ENCODE measurements around the gene HLF. TPM values are rescaled to one million over a fixed set of nuclear protein-coding genes. Genes with fewer than 3 reads are reported as not detected.

The HLF gene
- total and polyA plus RNA-seq, 4 donors, result 8.0 to 59.3 (median 24.6) TPM

DNA sequence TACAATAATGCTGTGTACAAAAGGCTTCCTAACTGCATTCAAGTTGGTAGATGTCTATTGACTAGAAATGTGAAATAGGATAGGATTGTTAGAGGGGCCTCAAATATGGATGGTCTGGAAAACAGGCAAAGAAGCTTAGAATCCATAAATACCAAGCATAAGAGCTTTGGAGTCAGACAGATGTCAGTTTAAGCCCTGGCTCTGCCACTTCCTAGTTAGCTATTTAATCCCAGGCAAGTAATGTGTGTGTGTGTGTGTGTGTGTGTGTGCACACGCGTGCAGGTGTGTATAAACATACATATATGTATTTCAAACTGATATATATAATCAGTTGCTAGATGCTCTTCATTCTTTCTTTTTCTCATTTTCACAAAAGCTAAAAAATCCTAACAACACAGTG lies 90.2 kb downstream of the HLF start:
- no peak overlapping the region for H3K27ac ChIP-seq (ENCODE audit: low read depth in 1 of 2, low read length in 2 of 2)
- no peak for DNase-seq (ENCODE audit: low spot score)
- no peak for TF ChIP-seq EGR1 (IDR thresholded peaks at IDR 0.05; ENCODE audit: low read depth in 2 of 2)
- TF ChIP-seq FOXA2 (IDR thresholded peaks at IDR 0.05), result no peak
- TF ChIP-seq YY1 (IDR thresholded peaks at IDR 0.05), result no peak
- no peak for TF ChIP-seq NR2F2 (IDR thresholded peaks at IDR 0.05)
- TF ChIP-seq, protein P1, sequence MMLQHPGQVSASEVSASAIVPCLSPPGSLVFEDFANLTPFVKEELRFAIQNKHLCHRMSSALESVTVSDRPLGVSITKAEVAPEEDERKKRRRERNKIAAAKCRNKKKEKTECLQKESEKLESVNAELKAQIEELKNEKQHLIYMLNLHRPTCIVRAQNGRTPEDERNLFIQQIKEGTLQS (IDR thresholded peaks at IDR 0.05), result no peak
- TF ChIP-seq GABPA (IDR thresholded peaks at IDR 0.05 in 1 of 2, conservative IDR thresholded peaks at IDR 0.05 in 1 of 2), result no peak
- TF ChIP-seq, protein P2, sequence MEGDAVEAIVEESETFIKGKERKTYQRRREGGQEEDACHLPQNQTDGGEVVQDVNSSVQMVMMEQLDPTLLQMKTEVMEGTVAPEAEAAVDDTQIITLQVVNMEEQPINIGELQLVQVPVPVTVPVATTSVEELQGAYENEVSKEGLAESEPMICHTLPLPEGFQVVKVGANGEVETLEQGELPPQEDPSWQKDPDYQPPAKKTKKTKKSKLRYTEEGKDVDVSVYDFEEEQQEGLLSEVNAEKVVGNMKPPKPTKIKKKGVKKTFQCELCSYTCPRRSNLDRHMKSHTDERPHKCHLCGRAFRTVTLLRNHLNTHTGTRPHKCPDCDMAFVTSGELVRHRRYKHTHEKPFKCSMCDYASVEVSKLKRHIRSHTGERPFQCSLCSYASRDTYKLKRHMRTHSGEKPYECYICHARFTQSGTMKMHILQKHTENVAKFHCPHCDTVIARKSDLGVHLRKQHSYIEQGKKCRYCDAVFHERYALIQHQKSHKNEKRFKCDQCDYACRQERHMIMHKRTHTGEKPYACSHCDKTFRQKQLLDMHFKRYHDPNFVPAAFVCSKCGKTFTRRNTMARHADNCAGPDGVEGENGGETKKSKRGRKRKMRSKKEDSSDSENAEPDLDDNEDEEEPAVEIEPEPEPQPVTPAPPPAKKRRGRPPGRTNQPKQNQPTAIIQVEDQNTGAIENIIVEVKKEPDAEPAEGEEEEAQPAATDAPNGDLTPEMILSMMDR (IDR thresholded peaks at IDR 0.05; ENCODE audit: low read depth, low read length, missing input control), result no peak
- TF ChIP-seq, protein P3, sequence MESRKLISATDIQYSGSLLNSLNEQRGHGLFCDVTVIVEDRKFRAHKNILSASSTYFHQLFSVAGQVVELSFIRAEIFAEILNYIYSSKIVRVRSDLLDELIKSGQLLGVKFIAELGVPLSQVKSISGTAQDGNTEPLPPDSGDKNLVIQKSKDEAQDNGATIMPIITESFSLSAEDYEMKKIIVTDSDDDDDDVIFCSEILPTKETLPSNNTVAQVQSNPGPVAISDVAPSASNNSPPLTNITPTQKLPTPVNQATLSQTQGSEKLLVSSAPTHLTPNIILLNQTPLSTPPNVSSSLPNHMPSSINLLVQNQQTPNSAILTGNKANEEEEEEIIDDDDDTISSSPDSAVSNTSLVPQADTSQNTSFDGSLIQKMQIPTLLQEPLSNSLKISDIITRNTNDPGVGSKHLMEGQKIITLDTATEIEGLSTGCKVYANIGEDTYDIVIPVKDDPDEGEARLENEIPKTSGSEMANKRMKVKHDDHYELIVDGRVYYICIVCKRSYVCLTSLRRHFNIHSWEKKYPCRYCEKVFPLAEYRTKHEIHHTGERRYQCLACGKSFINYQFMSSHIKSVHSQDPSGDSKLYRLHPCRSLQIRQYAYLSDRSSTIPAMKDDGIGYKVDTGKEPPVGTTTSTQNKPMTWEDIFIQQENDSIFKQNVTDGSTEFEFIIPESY (IDR thresholded peaks at IDR 0.05), result no peak
- TF ChIP-seq RAD21 (IDR thresholded peaks at IDR 0.05), result no peak
- TF ChIP-seq FOXA1 (IDR thresholded peaks at IDR 0.05), result no peak
- no peak for TF ChIP-seq HNF4A (conservative IDR thresholded peaks at IDR 0.05)
- no peak for TF ChIP-seq RXRA (IDR thresholded peaks at IDR 0.05)
- TF ChIP-seq, protein P4, sequence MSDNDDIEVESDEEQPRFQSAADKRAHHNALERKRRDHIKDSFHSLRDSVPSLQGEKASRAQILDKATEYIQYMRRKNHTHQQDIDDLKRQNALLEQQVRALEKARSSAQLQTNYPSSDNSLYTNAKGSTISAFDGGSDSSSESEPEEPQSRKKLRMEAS (IDR thresholded peaks at IDR 0.05), result no peak
- TF ChIP-seq SP1 (IDR thresholded peaks at IDR 0.05), result no peak
- TF ChIP-seq HNF4G (IDR thresholded peaks at IDR 0.05), result no peak
- TF ChIP-seq, protein P5, sequence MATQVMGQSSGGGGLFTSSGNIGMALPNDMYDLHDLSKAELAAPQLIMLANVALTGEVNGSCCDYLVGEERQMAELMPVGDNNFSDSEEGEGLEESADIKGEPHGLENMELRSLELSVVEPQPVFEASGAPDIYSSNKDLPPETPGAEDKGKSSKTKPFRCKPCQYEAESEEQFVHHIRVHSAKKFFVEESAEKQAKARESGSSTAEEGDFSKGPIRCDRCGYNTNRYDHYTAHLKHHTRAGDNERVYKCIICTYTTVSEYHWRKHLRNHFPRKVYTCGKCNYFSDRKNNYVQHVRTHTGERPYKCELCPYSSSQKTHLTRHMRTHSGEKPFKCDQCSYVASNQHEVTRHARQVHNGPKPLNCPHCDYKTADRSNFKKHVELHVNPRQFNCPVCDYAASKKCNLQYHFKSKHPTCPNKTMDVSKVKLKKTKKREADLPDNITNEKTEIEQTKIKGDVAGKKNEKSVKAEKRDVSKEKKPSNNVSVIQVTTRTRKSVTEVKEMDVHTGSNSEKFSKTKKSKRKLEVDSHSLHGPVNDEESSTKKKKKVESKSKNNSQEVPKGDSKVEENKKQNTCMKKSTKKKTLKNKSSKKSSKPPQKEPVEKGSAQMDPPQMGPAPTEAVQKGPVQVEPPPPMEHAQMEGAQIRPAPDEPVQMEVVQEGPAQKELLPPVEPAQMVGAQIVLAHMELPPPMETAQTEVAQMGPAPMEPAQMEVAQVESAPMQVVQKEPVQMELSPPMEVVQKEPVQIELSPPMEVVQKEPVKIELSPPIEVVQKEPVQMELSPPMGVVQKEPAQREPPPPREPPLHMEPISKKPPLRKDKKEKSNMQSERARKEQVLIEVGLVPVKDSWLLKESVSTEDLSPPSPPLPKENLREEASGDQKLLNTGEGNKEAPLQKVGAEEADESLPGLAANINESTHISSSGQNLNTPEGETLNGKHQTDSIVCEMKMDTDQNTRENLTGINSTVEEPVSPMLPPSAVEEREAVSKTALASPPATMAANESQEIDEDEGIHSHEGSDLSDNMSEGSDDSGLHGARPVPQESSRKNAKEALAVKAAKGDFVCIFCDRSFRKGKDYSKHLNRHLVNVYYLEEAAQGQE (IDR thresholded peaks at IDR 0.05), result no peak
- no peak for TF ChIP-seq TAF1 (conservative IDR thresholded peaks at IDR 0.05)
- H3K4me3 ChIP-seq (ENCODE audit: low read depth in 1 of 3, low read length in 3 of 3), result no peak overlapping the region
- no peaks in the 10 kb centered on the region for H3K27me3 ChIP-seq (ENCODE audit: control insufficient read depth in 4 of 4, insufficient read depth in 4 of 4, low read length in 3 of 4)
- H3K9ac ChIP-seq (ENCODE audit: low read depth in 1 of 2, low read length in 2 of 2), result no peak overlapping the region
- H3K4me1 ChIP-seq (ENCODE audit: control insufficient read depth in 4 of 4, insufficient read depth in 4 of 4, low read length in 3 of 4), result no peaks in the 10 kb centered on the region
- 98% methylated on average over 2 of the region's 2 CpGs for WGBS
- H3K36me3 ChIP-seq (ENCODE audit: control insufficient read depth in 4 of 4, insufficient read depth in 3 of 4, low read depth in 1 of 4, low read length in 3 of 4), result no peaks in the 10 kb centered on the region
- no peaks in the 10 kb centered on the region for H3K9me3 ChIP-seq (ENCODE audit: control insufficient read depth in 4 of 4, low read length in 3 of 4)

Data from liver (tissue), 9 donors.